Fibroblast of mammary gland (primary cell): ENCODE measurements around the gene ENDOG.
"Not testable (repeated sequence)": the region's sequence is repeated elsewhere in the genome, so short reads cannot be mapped to it uniquely, and the experiment has no call there.

ENCODE experiments used
- DNase-seq: peaks from one replicate; pipeline ENCODE4 v3.0.0-alpha.2; 2010; ENCODE audit warnings: low read depth
- H3K4me3 ChIP-seq: 2 replicates; pipeline ENCODE4 v1.5.1; 2011; ENCODE audit warnings: low read depth, mild to moderate bottlenecking, low read length, moderate library complexity; ENCODE audit not compliant: control insufficient read depth
- CTCF ChIP-seq: conservative IDR thresholded peaks from 2 replicates; pipeline ENCODE4 v1.5.1; 2011; ENCODE audit warnings: low read depth, low read length, inconsistent platforms; ENCODE audit not compliant: control insufficient read depth, insufficient read depth

The ENDOG gene

GRCh38 chr9:128851779-128852600 is 33.7 kb downstream of the ENDOG start:
- TF ChIP-seq CTCF = peak; percentile 42
- H3K4me3 ChIP-seq = not testable (repeated sequence)
- peak; percentile 62 for DNase-seq

- not testable (repeated sequence) for DNase-seq, H3K4me3 ChIP-seq
Observed at GRCh38 chr9:128852646-128853045, 34.3 kb downstream of the ENDOG start.

- not testable (repeated sequence) for H3K4me3 ChIP-seq, DNase-seq
Observed at GRCh38 chr9:128854454-128854853, 36.2 kb downstream of the ENDOG start.

DNA sequence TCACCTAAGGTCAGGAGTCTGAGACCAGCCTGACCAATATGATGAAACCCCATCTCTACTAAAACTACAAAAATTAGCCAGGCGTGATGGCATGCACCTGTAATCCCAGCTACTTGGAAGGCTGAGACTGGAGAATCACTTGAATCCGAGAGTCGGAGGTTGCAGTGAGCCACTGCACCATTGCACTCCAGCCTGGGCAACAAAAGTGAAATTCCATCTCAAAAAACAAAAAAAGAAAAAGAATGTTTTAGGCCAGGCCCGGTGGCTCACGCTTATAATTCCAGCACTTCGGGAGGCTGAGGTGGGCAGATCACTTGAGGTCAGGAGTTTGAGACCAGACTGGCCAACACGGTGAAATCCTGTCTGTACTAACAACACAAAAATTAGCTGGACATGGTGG is 40.2 kb downstream of the ENDOG start:
- H3K4me3 ChIP-seq, DNase-seq: not testable (repeated sequence)

GRCh38 chr9:128860937-128861336 is 42.6 kb downstream of the ENDOG start:
- no peak for DNase-seq
- no peak for TF ChIP-seq CTCF
- H3K4me3 ChIP-seq = no peak overlapping the region

- DNase-seq = no peak
- no peak overlapping the region for H3K4me3 ChIP-seq
- no peak for TF ChIP-seq CTCF
Observed at GRCh38 chr9:128861501-128861900, 43.2 kb downstream of the ENDOG start.

- no peak overlapping the region for H3K4me3 ChIP-seq
- DNase-seq = no peak
- TF ChIP-seq CTCF = no peak
Observed at GRCh38 chr9:128862401-128862851, 44.1 kb downstream of the ENDOG start.

DNA sequence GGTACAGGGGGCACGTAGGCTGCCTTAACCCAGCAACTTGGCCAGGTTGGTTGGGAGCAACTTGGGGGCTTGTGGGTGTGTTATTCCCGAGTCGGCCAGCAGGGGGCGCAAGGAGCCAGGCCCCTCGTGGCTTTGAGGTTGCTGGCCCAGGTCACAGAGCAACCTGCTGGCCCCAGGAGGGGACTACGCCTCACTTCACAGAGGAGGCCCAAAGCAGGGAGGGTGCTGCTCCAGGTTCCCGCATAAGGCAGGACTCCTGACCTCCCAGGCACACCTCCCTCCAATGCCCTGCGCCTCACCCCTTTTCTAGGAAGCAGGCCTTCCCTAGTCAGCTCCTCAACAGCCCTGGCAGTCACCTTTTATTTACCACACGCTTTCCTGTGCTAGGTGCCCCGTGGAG is 45.3 kb downstream of the ENDOG start:
- H3K4me3 ChIP-seq = no peak overlapping the region
- peak; percentile 85 for TF ChIP-seq CTCF
- peak; percentile 52 for DNase-seq
